Measurements from ENCODE around the gene SULF2.

The SULF2 gene

GRCh38 chr20:47737923-47738322 is 47.4 kb downstream of the SULF2 start:
- no peak for DNase-seq (ENCODE audit: low spot score)

DNA sequence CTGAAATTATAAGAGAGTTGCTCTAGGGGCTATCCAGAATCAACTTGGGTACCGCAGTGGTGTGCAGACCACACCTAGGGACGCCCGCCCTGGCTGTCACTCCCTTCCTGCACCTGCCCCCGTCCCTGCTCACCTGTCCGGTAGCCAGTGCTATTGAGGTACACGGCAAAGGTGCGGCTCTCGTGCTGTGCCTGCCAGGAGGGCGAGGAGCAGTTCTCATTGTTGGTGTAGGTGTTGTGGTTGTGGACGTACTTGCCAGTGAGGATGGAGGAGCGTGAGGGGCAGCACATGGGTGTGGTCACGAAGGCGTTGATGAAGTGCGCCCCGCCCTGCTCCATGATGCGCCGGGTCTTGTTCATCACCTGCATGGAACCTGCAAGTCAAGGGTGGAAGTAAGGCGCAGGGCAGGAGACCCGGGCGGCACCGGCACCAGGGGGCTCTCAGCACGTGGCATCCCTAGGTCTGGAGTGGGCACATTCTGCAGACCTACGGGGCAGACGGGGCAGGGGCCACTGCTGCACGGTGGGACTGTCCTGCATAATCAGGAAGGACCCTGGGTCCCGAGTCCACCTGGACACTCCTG is 48.6 kb downstream of the SULF2 start:
- DNase-seq (ENCODE audit: low spot score) = no peak

GRCh38 chr20:47735412-47736400 is 49.6 kb downstream of the SULF2 start:
- no peak for DNase-seq (ENCODE audit: low spot score)

- DNase-seq (ENCODE audit: low spot score) = no peak
These were observed 50.4 kb downstream of the SULF2 start for GRCh38 chr20:47734870-47735269.

GRCh38 chr20:47733892-47734291 is 51.4 kb downstream of the SULF2 start:
- no peak for DNase-seq (ENCODE audit: low spot score)

GRCh38 chr20:47730744-47731143 is 54.5 kb downstream of the SULF2 start:
- DNase-seq (ENCODE audit: low spot score) = no peak

- no peak for DNase-seq (ENCODE audit: low spot score)
These were observed 55.8 kb downstream of the SULF2 start for GRCh38 chr20:47729472-47729871.

GRCh38 chr20:47727909-47728361 is 57.3 kb downstream of the SULF2 start:
- no peak for DNase-seq (ENCODE audit: low spot score)

DNA sequence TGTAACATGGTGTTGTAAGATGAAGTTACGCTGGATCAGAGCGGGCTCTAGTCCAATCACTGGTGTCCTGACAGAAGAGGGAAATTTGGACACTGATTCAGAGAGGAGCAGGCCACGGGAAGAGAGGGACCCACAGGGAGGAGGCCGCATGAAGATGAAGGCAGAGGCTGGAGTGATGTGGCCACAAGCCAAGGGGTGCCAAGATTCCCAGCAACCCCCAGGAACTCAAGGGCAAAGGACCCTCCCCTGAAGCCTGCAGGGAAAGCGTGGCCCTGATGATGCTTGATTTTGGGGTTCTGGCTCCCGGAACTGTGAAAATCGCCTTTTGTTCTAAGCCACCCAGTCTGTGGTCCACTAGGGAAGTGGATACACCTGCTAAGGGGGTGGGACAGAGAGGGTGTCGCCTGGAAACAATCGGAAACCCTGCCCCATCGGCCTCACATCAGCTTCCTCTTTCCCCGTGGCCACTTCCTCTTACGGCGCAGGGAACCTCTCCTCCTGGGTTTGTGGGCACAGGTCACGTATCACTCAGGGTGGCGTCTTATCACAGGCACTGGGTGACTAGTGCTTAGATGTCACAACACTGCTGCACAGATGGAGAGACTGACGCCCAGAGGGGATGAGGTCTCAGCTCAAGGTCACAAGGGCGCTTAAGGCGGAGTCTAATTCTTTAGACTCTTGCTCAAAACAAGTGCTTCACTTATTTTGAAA is 58.0 kb downstream of the SULF2 start:
- no peak for DNase-seq (ENCODE audit: low spot score)

- no peak for DNase-seq (ENCODE audit: low spot score)
These were observed 58.6 kb downstream of the SULF2 start for GRCh38 chr20:47726632-47727031.

GRCh38 chr20:47725248-47725973 is 59.9 kb downstream of the SULF2 start:
- DNase-seq (ENCODE audit: low spot score) = peak; percentile 88

DNA sequence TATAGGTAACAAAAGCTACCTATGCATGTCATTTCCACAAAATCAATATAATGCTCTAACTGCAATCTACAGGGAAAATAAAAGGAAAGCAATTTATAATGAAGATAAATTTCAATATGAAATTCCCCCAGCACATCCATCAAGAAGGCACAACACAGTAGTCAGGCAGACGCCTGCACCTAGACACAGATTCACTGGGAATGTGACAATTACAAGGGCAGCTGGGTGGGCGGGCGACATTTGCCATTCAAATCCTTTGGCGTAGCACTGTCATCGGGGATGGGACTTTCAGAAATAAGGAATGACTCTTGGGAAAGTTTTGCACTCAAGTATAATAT is 60.4 kb downstream of the SULF2 start:
- no peak for DNase-seq (ENCODE audit: low spot score)

GRCh38 chr20:47724396-47724795 is 60.9 kb downstream of the SULF2 start:
- DNase-seq (ENCODE audit: low spot score) = no peak

- DNase-seq (ENCODE audit: low spot score) = no peak
These were observed 62.0 kb downstream of the SULF2 start for GRCh38 chr20:47723322-47723721.

GRCh38 chr20:47720636-47721427 is 64.4 kb downstream of the SULF2 start:
- DNase-seq (ENCODE audit: low spot score) = no peak

DNA sequence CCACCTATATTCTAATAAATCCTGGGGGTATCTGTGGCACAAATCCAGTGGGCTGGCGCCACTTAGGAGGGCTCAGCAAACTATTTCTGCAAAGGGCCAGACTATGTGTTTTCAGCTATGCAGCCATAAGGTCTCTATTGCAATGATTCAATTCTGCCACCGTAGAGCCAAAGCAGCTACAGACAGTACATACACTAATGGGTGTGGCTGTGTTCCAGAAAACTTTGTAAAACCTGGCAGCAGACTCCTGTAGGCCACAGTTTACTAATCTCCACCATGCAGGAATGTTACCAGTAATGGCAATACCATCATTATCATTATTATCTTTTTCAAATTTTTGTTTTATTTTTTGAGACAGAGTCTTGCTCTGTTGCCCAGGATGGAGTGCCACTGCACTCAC is 65.7 kb downstream of the SULF2 start:
- no peak for DNase-seq (ENCODE audit: low spot score)

- no peak for DNase-seq (ENCODE audit: low spot score)
These were observed 66.1 kb downstream of the SULF2 start for GRCh38 chr20:47719211-47719610.

DNA sequence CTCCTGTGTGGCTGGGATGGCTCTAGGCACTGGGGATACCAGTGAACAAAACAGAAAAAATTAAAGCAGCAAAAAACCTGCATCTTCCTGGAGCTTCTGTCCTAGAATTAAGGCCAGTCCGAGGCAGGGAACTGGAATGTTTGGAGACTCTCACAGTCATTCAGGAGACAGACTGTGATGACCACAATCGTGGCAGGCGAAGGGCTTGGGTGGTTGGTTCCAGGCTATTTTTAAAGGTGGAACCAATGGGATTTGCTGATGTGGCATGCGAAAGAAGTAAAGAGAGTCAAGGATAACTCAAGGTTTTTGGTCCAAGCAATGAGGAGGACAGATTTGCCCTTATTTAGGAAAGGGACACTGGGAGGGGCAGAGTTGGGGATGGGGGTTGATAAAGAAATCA is 66.9 kb downstream of the SULF2 start:
- DNase-seq (ENCODE audit: low spot score) = no peak

DNA sequence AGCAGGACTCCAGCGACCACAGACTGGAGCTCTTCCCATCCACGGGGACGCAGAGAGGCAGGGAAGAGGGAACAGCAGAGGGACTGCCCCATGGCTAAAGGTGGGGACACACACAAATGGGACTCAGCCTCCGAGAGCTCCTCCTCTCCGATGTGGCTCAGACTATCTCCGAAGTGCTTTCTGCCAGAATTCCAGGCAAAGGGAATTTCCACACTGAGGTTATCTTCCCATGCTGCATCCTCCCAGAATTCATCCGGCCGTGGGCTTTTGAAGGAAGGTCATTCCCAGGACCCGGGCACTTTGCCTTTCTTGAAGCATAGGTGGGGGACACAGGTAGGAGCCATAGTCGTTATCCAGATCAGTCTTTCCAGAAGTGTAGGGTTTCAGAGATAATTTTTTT is 67.9 kb downstream of the SULF2 start:
- DNase-seq (ENCODE audit: low spot score) = no peak

- DNase-seq (ENCODE audit: low spot score) = no peak
These were observed 71.3 kb downstream of the SULF2 start for GRCh38 chr20:47713878-47714450.

- no peak for DNase-seq (ENCODE audit: low spot score)
These were observed 72.1 kb downstream of the SULF2 start for GRCh38 chr20:47713163-47713562.
